CD14-positive monocyte (primary cell): ENCODE results near the gene DHRS9. TPM values are rescaled to one million over a fixed set of nuclear protein-coding genes. Genes with fewer than 3 reads are reported as not detected.
"Not testable (repeated sequence)": the region's sequence is repeated elsewhere in the genome, so short reads cannot be mapped to it uniquely, and the experiment has no call there.

Experiments used
- DNase-seq, 3 donors: peaks; one replicate each; pipeline ENCODE4 v3.0.0-alpha.2; 2011 to 2022
- H2AFZ ChIP-seq: 2 replicates; pipeline ENCODE4 v1.6.0; 2012; ENCODE audit warnings: mild to moderate bottlenecking, low read depth, low read length, inconsistent platforms; ENCODE audit not compliant: insufficient read depth, poor library complexity, severe bottlenecking
- H3K27ac ChIP-seq, 2 donors: 1 replicate in 1 of 2; 2 replicates in 1 of 2; pipeline ENCODE4 v1.5.1; 2012 to 2013; ENCODE audit warnings: low read length in 2 of 2, control low read depth in 1 of 2, inconsistent platforms in 1 of 2, low read depth in 1 of 2, mild to moderate bottlenecking in 1 of 2
- H3K27me3 ChIP-seq, 2 donors: one replicate each; pipeline versions ENCODE4 v1.6.0 to v1.6.1; 2011 to 2013; ENCODE audit warnings: low read length in 2 of 2; ENCODE audit not compliant: control insufficient read depth in 2 of 2, insufficient read depth in 2 of 2
- H3K36me3 ChIP-seq, 2 donors: replicated peaks in 1 of 2; 1 replicate in 1 of 2; 2 replicates in 1 of 2; pipeline versions ENCODE4 v1.5.1 to v1.6.1; 2012 to 2013; ENCODE audit warnings: low read length in 2 of 2, control low read depth in 1 of 2, inconsistent platforms in 1 of 2, mild to moderate bottlenecking in 1 of 2; ENCODE audit not compliant: insufficient read depth in 2 of 2, control insufficient read depth in 1 of 2
- H3K4me1 ChIP-seq, 2 donors: 1 replicate in 1 of 2; 2 replicates in 1 of 2; pipeline versions ENCODE4 v1.5.1 to v1.6.1; 2012 to 2013; ENCODE audit warnings: low read length in 2 of 2, control low read depth in 1 of 2, inconsistent platforms in 1 of 2, mild to moderate bottlenecking in 1 of 2, moderate library complexity in 1 of 2; ENCODE audit not compliant: insufficient read depth in 2 of 2, control insufficient read depth in 1 of 2
- H3K4me2 ChIP-seq: replicated peaks from 2 replicates; pipeline ENCODE3; 2012; ENCODE audit warnings: low read length, moderate library complexity, mild to moderate bottlenecking; ENCODE audit not compliant: poor library complexity, severe bottlenecking; ENCODE audit errors: extremely low read depth
- H3K4me3 ChIP-seq, 3 experiments: fragments of 200-600 bp in 1 of 3; sonication (generic) in 1 of 3; replicated peaks in 1 of 3; 1 replicate in 2 of 3; 2 replicates in 1 of 3; pipeline ENCODE4 v1.5.1; 2011 to 2013; ENCODE audit warnings: low read length in 3 of 3, mild to moderate bottlenecking in 3 of 3, control low read depth in 2 of 3, low read depth in 2 of 3, inconsistent platforms in 1 of 3, moderate library complexity in 1 of 3
- H3K79me2 ChIP-seq: 2 replicates; pipeline ENCODE4 v1.6.0; 2012; ENCODE audit warnings: mild to moderate bottlenecking, control low read depth, inconsistent platforms, low read length, moderate library complexity; ENCODE audit not compliant: insufficient read depth
- H3K9ac ChIP-seq: 2 replicates; pipeline ENCODE4 v1.6.0; 2017; ENCODE audit warnings: low read length, mild to moderate bottlenecking; ENCODE audit not compliant: insufficient read depth, poor library complexity, severe bottlenecking
- H3K9me3 ChIP-seq, 2 donors: replicated peaks in 1 of 2; 1 replicate in 1 of 2; 2 replicates in 1 of 2; pipeline versions ENCODE4 v1.5.1 to v1.6.1; 2012 to 2013; ENCODE audit warnings: low read length in 2 of 2, control low read depth in 1 of 2; ENCODE audit not compliant: control insufficient read depth in 1 of 2, insufficient read depth in 1 of 2
- H4K20me1 ChIP-seq: 2 replicates; pipeline ENCODE4 v1.6.0; 2012; ENCODE audit warnings: mild to moderate bottlenecking, low read length, control low read depth, moderate library complexity; ENCODE audit not compliant: insufficient read depth
- H3K27ac Mint-ChIP-seq, 7 donors: one replicate each; pipeline ENCODE4 v1.8.0; 2020; ENCODE audit warnings: mild to moderate bottlenecking in 7 of 7, mixed read lengths in 7 of 7, moderate library complexity in 6 of 7, inconsistent platforms in 2 of 7
- H3K27me3 Mint-ChIP-seq, 3 donors: one replicate each; pipeline ENCODE4 v1.8.0; 2021 to 2022; ENCODE audit warnings: low read depth in 3 of 3, mild to moderate bottlenecking in 3 of 3, mixed read lengths in 3 of 3, moderate library complexity in 3 of 3, inconsistent platforms in 1 of 3
- H3K36me3 Mint-ChIP-seq, 2 donors: one replicate each; pipeline ENCODE4 v1.8.0; 2020; ENCODE audit warnings: mixed read lengths in 2 of 2, inconsistent platforms in 1 of 2, mild to moderate bottlenecking in 1 of 2
- H3K4me1 Mint-ChIP-seq: one replicate; pipeline ENCODE4 v1.8.0; 2020; ENCODE audit warnings: mild to moderate bottlenecking, mixed read lengths
- H3K4me3 Mint-ChIP-seq, 2 donors: one replicate each; pipeline ENCODE4 v1.8.0; 2020; ENCODE audit warnings: mild to moderate bottlenecking in 2 of 2, mixed read lengths in 2 of 2, moderate library complexity in 1 of 2
- H3K9me3 Mint-ChIP-seq, 7 donors: one replicate each; pipeline ENCODE4 v1.8.0; 2020 to 2022; ENCODE audit warnings: mixed read lengths in 7 of 7, mild to moderate bottlenecking in 6 of 7, moderate library complexity in 6 of 7, inconsistent platforms in 2 of 7
- WGBS: methylation state at CpG from one replicate; pipeline ENCODE4 v1.1.5; 2013; ENCODE audit warnings: missing lambda C conversion rate; ENCODE audit not compliant: insufficient coverage; 5-methylcytosine and 5-hydroxymethylcytosine counted together
- intact Hi-C, 2 donors: fragments of 100-400 bp; cut with micrococcal nuclease; formaldehyde crosslinking; loops; one replicate each; pipeline versions ENCODE4 v1.15.0 to v1.15.1; 2023
- polyA plus RNA-seq, 3 donors: library from polyadenylated mRNA; depleted of rRNA in 1 of 3; unstranded in 2 of 3; stranded (reverse) in 1 of 3; fragments of 300-500 nt in 2 of 3; fragments of >200 nt in 1 of 3; fragmentation: Illumina TruSeq in 2 of 3; gene quantifications; 1 replicate in 2 of 3; 2 replicates in 1 of 3; pipeline ENCODE4 v1.2.3, GENCODE V29; 2012 to 2021
- TF ChIP-seq, protein P1 (sequence below): fragments of 200-600 bp; IDR thresholded peaks from one replicate; pipeline ENCODE4 v1.8.0; 2022; ENCODE audit warnings: antibody characterized with exemption, mild to moderate bottlenecking

Gene DHRS9
- polyA plus RNA-seq, 3 donors = 10.0 to 12.9 (median 10.0) TPM

DNA sequence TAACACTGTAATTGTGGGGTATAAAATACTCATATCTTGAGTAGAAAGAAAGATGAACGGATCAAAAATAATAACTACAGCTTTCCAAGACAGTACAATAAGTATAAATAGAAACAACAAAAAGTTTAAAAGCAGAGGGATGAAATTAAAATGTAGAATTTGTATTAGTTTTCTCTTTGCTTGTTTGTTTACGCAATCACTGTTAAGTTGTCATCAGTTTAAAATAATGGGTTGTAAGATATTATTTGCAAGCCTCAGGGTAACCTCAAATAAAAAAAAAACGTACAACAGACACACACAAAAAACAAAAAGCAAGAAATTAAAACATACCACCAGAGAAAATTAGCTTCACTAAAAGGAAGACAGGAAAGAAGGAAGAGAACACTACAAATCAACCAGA is 20.2 kb upstream of the DHRS9 start:
- H3K4me1 Mint-ChIP-seq = peaks cover 38% of the 10 kb centered on the region
- no peak overlapping the region for H3K27ac ChIP-seq
- H3K36me3 ChIP-seq = no peaks in the 10 kb centered on the region
- peaks cover 21 to 37% of the 10 kb centered on the region in 2 donors for H3K4me1 ChIP-seq
- no peak for DNase-seq
- H2AFZ ChIP-seq = no peak overlapping the region
- H3K79me2 ChIP-seq = no peaks in the 10 kb centered on the region
- no peak overlapping the region for H3K4me3 Mint-ChIP-seq
- peaks cover 10 to 16% of the 10 kb centered on the region in 2 donors for H3K9me3 ChIP-seq
- intact Hi-C loops = loop anchor here in 1 of 2 donors (10.0 kb wide), 1 partner anchor 56 kb away; no protein-coding TSS in a partner anchor
- H3K9me3 Mint-ChIP-seq = peaks cover 10 to 22% (median 14%) of the 10 kb centered on the region in 7 donors
- H3K36me3 Mint-ChIP-seq = peaks cover 5 to 10% of the 10 kb centered on the region in 2 donors
- H3K4me2 ChIP-seq = no peak overlapping the region
- no peak overlapping the region for H3K27ac Mint-ChIP-seq
- no peaks in the 10 kb centered on the region for H4K20me1 ChIP-seq
- WGBS = no CpG with 5 or more reads among the region's 3 CpGs
- no peak overlapping the region for H3K4me3 ChIP-seq
- no peak overlapping the region for H3K9ac ChIP-seq
- H3K27me3 ChIP-seq = no peaks in the 10 kb centered on the region
- peaks cover 0 to 2% (median 0%) of the 10 kb centered on the region in 3 donors for H3K27me3 Mint-ChIP-seq
- TF ChIP-seq, protein P1, sequence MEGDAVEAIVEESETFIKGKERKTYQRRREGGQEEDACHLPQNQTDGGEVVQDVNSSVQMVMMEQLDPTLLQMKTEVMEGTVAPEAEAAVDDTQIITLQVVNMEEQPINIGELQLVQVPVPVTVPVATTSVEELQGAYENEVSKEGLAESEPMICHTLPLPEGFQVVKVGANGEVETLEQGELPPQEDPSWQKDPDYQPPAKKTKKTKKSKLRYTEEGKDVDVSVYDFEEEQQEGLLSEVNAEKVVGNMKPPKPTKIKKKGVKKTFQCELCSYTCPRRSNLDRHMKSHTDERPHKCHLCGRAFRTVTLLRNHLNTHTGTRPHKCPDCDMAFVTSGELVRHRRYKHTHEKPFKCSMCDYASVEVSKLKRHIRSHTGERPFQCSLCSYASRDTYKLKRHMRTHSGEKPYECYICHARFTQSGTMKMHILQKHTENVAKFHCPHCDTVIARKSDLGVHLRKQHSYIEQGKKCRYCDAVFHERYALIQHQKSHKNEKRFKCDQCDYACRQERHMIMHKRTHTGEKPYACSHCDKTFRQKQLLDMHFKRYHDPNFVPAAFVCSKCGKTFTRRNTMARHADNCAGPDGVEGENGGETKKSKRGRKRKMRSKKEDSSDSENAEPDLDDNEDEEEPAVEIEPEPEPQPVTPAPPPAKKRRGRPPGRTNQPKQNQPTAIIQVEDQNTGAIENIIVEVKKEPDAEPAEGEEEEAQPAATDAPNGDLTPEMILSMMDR = no peak

DNA sequence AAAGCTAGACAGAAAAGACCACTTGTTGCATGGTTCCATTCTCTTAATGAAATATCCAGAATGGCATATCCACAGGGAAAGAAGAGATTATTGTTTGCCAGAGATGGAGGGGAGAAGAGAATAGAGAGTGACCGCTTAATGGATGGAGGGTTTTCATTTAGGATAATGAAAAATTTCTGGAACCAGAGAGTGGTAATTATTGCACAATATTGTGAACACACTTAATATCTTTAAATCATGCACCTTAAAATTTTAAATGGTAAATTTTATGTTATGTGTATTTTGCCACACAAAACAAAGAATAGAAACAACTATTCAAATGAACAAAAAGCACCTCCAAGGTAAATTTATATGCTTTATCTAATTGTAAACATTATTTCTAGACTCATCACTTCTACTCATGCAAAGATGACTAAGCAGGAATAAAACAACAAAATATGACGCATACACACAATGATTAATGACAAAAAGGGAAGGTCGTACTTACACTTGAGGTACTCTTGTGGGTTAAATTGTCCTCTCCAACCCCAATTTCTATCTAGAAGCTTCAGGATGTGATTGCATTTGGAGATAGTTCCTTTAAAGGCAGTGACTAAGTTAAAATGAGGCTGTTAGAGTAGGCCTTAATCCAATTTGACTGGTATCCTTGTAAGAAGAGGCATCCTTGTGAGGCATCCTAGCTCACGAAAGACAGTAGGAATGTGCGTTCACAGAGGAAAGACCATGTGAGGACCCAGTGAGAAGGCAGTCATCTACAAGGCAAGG is 18.7 kb upstream of the DHRS9 start:
- Mint-ChIP-seq H3K4me3 (no peak overlapping the region), H3K36me3 (peaks cover 10 to 13% of the 10 kb centered on the region in 2 donors), H3K9me3 (peaks cover 13 to 28% (median 20%) of the 10 kb centered on the region in 7 donors), H3K27me3 (peaks cover 0 to 2% (median 0%) of the 10 kb centered on the region in 3 donors), H3K4me1 (peaks cover 38% of the 10 kb centered on the region), H3K27ac (peak overlapping the region; percentile 55 to 93 (median 89))
- Histone ChIP-seq H2AFZ (no peak overlapping the region), H3K4me3 (no peak overlapping the region), H3K36me3 (peaks cover 0 to 6% of the 10 kb centered on the region in 2 donors), H3K79me2 (no peaks in the 10 kb centered on the region), H3K9me3 (peaks cover 15 to 19% of the 10 kb centered on the region in 2 donors), H3K27me3 (no peaks in the 10 kb centered on the region), H4K20me1 (no peaks in the 10 kb centered on the region), H3K4me1 (peaks cover 21 to 37% of the 10 kb centered on the region in 2 donors), H3K4me2 (no peak overlapping the region), H3K9ac (no peak overlapping the region), H3K27ac (peak overlapping the region; percentile 28 to 75)
- TF ChIP-seq, protein P1 = no peak
- intact Hi-C loops = no loop called here
- peak; percentile 72 to 83 (median 80) for DNase-seq
- WGBS = no CpG with 5 or more reads among the region's 5 CpGs

DNA sequence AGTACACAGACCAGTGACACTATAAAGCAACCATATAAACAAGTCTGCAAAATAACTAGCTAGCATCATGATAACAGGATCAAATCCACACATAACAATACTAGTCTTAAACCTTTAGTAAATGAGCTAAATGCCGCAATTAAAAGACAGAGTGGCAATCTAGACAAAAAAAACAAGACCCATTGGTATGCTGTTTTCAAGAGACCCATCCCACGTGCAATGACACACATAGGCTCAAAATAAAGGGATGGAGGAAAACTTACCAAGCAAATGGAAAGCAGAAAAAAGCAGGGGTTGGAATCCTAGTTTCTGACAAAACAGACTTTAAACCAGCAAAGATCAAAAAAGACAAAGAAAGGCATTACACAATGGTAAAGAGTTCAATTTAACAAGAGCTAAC is 14.8 kb upstream of the DHRS9 start:
- DNase-seq, H3K9ac ChIP-seq, intact Hi-C loops, H3K27ac ChIP-seq, H3K27me3 ChIP-seq, H3K4me3 ChIP-seq, H3K79me2 ChIP-seq, H3K36me3 ChIP-seq, H3K27me3 Mint-ChIP-seq, H3K4me2 ChIP-seq, H3K4me3 Mint-ChIP-seq, H3K27ac Mint-ChIP-seq, H2AFZ ChIP-seq, H4K20me1 ChIP-seq: not testable (repeated sequence)
- Mint-ChIP-seq H3K4me1 (peaks cover 17% of the 10 kb centered on the region), H3K9me3 (peaks cover 25 to 42% (median 33%) of the 10 kb centered on the region in 7 donors), H3K36me3 (peaks cover 5 to 13% of the 10 kb centered on the region in 2 donors)
- Histone ChIP-seq H3K4me1 (peaks cover 10 to 19% of the 10 kb centered on the region in 2 donors), H3K9me3 (peaks cover 16 to 21% of the 10 kb centered on the region in 2 donors)
- WGBS = 100% methylated on average over 1 of the region's 2 CpGs
